ENCODE results near the gene RPL7A.
"Not testable (repeated sequence)": the region's sequence is repeated elsewhere in the genome, so short reads cannot be mapped to it uniquely, and the experiment has no call there.

RPL7A gene

DNA sequence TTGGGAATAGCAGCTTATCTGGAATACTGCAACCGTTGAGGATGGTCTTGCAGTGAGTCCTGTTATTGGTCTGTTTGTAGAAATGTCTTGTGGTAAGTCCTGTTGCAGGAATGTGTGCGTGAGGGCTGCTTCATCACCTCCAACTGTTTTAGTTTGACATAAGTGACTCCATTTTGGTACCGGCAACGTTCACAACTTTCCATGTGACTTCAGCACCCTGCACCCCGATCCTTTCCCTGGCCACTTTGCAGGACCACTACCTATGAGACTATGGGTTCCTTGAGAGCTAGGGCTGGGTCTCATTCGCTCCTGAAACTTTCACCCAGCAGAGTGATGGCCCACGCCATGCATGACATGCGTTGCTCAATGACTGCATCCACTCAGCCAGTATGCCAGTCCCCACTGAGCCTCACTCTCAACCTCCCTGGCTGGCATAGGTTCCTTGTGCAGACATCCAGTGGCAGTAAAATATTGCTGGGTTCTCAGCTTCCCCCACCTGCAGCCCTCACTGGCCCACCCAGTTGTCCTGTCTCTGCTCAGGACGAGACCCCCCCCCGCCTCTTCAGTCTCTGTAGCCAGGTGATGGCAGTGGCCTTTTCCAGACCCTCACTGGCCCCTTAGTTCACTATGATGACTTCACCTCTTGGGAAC lies 20.1 kb upstream of the RPL7A start:
- DNase-seq (ENCODE audit: low read depth): no peak

DNA sequence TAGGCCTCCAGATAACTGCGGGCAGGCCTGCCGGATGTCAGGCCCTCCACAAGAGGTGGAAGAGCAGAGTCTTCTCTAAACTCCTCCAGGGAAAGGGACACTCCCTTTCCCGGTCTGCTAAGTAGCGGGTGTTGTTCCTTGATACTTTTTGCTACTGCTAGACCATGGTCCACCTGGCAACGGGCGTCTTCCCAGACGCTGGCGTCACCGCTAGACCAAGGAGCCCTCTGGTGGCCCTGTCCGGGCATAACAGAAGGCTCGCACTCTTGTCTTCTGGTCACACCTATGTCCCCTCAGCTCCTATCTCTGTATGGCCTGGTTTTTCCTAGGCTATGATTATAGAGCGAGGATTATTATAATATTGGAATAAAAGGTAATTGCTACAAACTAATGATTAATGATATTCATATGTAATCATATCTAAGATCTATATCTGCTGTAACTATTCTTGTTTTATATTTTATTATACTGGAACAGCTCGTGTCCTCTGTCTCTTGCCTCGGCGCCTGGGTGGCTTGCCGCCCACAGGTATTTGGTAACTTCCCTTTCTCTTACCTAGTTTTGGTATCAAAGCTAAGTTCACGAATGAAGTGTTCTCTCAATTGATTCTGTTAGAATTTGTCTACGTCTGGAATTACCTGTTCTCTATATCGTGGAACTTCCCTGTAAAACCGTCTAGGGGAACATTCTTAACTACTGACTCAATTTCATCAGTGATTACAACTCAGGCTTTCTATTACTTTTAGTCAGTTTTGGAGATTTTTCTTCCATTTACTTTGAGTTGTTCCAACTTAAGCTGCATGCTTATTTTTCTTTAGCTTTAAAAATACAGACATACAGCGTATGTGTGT lies 18.5 kb upstream of the RPL7A start:
- DNase-seq (ENCODE audit: low read depth): not testable (repeated sequence)

DNA sequence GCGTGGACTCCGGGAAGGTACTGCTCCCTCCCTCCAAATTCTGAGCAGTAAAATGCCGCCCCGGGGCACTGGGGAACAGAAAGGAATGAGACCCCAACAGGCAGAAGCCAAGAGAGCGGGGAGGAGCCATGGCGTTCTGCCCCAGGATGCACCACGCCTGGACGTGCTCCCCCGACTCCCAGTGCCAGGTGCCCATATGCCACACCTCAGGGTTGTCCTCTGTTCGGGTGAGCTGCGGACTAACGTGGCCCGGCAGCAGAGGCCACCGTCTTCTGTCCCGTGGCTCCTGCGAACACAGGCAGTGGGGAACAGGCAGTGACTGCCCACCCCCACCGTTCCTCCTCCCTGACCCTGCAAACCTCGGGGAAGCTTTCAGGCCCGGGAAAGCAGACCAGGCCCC lies 16.8 kb upstream of the RPL7A start:
- DNase-seq (ENCODE audit: low read depth): no peak

DNA sequence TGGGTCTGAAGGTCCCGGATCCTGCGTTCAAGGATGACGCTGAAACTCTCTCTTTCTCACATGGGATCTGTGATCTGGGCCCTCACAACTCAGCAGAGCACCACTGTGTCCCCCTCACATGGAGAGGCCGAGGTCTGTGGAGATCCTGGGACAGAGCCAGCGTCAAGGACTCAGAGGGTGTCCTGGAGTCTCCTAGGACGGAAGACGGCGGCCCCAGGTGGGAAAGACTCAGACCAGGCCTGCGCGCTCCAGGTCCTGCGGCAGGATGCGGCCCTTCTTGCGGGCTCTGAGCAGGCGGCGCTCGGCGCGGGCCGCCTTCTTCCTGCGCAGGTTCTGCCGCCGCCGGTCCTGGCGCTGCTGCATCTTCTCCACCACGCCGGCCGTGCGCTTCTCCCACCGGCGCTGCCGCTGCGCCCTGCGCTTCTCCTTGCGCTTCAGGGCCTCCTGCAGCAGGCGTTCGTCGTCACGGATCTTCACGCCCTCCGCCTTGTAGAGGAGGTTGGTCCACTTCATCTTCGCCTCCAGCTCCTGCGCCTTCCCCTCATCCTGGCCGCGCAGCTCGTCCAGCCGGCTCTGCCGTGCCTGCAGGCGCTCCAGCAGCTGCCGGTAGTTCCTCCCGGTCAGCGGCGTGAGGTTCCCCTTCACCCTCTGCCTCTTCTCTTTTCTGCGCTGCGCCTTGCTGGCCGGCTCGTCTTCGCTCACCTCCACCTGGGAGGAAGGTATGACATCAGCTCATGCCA lies 16.2 kb upstream of the RPL7A start:
- DNase-seq (ENCODE audit: low read depth): no peak

DNA sequence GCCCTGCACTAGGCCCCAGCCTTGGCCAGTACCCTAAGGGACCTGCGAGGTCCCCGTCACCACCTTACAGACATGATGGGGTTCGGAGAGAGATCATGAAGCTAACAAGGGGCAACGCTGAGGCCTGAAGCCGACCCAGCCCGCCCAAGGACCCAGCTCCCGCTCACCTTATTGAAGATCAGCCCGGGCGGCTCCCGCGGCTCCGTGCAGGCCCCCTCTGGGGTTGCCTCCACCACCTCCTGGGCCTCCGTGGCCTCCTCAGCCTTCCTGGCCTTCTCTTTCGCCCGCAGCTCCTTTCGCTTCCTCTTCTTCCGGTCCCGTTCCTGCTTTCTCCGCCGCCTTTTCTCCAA lies 15.7 kb upstream of the RPL7A start:
- no peak for DNase-seq (ENCODE audit: low read depth)

DNA sequence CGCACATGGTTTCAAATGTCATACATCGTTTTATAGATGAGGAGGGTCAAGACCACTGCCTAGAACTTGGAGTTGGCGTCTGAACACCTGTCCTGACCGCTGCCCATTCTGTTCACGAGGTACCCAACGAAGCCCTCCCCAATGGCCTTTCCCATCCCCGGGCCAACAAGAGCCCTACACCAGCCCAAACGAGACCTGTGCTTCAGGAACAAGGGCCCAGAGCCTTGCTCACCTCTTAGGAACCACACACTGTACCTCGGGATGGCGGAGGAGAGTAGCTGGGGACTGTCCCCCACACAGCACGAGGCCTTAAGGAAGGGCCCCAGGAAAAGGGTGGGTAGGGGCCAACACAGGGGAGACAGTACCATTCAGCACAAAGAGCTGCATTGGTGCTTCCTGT lies 15.0 kb upstream of the RPL7A start:
- no peak for DNase-seq (ENCODE audit: low read depth)

DNA sequence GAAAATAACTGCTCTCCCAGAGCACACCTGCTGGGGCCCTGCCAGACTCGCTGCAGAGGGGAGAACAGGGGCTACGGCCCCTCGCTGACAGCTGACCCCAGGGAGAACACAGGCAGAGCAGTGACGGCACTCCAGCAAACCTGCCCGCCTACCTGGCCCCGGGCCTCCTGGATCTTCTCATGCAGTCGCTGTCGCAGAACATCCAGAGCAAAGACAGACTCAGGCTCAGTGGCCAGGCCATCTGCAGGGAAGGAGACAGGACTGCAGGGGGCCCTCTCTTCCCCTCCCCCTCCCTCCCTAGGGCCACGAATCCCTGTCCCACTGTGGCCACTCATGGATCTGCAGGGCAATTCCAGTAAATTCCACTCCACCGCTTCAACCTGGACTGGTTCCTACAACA lies 14.5 kb upstream of the RPL7A start:
- no peak for DNase-seq (ENCODE audit: low read depth)

DNA sequence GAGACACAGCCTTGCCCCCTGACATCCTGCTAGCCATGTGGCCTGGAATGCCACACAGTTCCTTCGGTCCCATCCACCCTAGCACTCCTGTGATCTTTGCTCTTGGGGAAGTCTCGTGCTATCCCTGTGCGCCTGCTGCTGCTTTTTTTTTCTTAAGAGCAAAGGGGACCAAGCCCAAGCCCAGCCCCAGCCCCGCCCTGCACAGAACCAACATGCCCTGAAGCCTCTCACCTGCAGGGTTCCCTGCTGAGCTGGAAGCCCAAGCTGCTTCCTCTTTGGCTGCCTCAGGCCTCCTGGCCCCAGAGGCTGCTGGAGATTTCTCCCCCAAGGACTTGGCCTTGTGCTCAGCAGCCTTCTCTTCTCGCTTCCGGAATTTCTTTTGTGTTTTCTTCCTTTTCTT lies 13.9 kb upstream of the RPL7A start:
- no peak for DNase-seq (ENCODE audit: low read depth)

DNA sequence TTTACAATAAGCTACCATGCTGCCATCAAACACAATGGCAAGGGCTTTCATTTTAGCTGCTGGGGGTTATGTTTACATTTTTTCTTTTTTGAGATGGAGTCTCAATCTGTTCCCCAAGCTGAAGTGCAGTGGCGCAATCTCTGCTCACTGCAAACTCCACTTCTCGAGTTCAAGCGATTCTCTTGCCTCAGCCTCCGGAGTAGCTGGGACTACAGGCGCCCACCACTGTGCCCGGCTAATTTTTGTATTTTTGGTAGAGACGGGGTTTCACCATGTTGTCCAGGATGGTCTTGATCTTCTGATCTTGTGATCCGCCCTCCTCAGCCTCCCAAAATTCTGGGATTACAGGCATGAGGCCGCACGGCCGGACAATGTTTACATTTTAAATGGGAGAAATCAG lies 13.1 kb upstream of the RPL7A start:
- DNase-seq (ENCODE audit: low read depth): not testable (repeated sequence)

DNA sequence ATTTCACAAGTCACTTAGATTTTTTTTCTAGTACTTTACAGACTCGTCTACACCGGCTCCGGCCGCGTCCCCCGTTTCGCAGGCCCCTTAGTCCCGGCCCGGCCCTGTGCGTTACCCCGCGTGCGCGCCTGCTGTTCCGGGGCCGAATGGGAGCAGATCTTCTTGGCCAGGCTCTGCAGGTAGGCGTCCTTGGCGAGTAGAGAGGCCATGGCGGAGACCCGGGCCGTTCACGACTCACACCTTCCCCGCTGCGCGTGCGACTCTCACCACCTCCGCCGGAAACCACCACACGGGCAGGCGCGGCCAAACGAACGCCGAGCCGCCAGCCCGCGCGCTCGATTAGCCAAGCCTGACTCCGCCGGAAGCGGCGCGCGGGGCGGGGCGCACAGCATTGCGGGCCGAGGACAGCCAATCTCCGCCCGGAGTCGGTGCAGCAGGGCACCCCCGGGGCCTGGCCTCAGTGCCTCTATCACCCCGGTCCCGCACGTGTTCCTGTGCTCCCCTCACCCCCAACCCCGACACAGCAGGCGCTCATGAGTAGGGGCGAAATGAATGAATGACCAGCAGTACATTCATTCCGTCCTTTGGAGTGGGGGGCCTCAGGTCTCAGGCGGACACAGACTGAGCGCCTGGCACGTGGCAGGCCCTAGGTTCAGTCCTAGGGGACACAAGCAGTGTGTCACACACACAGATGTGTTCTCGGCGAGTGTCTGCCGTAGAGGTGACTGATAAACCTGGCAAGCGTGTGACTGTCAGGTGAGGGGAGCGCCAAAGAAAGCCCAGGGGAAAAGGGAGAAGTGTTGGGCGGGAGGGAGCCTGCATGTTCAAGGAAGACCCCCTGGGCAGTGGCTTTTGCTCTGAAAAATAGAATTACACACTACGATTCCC lies 11.8 kb upstream of the RPL7A start, which contains the start of gene SURF6:
SURF6 (minus strand) TSS at position 265 of the 888 bp plus-strand sequence; CDS start at position 209, 56 bp downstream.
- no peak for DNase-seq (ENCODE audit: low read depth)

DNA sequence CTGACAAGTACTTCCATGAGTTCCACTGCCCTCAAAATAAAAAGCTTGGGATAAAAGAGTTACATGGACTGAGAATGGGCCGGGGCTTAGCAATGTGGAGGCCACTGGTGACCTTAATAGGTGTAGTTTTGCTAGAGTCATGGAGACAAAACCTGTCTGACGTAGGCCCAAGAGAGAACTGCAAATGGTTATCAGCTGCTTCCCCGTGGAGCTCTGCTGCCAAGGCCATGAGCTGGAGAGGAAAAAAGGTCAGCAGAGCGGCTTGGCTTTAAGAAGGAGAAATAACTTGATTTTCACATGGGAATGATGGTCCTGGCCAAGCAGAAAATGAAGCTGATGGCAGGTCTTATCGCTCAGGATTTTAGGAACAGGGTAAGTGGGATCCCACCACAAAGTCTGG lies 8.4 kb upstream of the RPL7A start:
- DNase-seq (ENCODE audit: low read depth): no peak

DNA sequence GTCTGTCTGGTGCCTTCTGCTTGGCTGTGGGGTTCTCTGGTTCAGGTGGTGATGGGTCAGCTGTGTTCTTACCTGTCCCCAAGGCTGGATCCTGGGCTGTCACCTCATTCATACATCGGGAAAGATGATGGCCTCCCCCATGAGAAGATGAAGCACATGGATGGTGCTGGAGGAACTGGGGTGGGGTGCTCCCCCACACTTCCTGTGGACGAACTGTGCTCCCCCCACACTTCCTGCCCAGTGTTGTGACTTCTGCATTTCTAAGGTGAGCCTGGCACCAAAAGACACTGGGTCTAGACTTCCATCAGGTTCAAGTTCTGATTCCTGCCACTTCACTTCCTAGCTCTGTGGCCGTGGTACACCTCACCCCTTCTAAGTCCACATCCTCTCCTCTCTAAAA lies 7.8 kb upstream of the RPL7A start:
- DNase-seq (ENCODE audit: low read depth): no peak

DNA sequence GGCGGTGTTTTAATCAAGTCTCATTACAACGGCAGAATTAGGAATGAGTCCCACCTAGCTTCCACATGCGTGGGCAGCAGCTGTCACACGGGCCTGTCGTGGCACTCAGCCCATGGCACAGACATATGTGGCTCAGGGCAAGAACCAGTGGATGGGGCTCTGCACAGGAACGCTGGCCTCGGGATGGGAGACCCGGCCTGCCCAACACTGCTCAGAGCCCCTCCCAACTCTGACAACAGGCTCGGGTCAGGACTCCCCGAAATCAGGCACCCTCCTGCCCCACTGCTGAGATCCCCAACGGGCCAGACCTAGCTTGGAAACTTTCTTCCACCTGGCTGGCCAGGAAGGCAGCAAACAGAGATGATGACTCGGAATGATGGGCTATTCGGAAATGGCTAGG lies 7.1 kb upstream of the RPL7A start:
- DNase-seq (ENCODE audit: low read depth): no peak

DNA sequence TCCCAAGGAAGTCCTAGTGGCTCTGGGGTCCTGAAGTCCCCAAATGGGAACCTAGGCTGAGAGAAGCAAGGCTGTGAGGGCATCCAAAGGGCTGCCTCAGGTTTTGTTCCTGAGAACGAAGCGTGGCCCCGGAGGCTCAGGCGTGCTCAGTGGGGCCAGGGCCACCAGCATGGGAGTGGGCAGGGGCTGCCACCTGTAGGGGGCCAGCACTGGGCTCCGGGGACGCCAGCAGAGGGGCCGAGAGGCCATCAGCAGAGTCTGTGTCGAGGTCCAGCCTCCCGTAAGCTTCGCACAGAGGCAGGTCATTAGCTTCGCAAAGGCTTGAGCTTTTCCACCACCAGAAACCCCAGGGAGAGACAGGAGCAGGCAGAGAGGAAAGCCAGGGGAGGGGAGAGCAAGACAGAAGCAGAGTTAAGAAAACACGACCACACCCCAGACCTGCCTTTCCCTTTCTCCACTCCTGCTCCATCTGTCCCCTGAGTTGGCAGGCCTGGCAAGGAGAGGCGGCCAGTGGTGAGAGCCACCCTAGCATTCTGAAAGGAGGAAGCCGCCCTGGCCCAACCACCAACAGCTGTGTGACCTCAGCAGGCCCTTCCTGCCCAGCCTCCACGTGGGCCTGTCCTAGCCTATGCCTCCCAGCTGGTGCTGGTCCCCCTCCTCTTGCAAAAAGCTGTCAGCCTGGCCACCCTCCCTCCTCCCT lies 6.5 kb upstream of the RPL7A start:
- no peak for DNase-seq (ENCODE audit: low read depth)

DNA sequence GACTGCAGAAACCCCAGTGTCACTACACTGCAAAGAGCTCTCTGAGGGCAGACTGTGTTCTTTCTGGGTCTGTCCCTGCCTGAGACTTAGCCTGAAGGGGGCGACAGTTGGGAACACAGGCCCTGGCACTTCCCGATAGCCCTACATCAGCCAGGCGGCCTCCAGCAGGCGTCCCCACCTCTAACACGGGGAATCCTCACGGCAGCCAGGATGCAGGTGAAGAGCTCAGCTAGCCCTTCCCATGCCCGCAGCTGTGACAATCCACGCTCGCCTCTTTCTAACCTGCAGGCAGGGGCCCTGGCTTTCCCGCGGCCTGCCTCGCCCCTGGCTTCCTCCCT lies 6.0 kb upstream of the RPL7A start:
- DNase-seq (ENCODE audit: low read depth): no peak

DNA sequence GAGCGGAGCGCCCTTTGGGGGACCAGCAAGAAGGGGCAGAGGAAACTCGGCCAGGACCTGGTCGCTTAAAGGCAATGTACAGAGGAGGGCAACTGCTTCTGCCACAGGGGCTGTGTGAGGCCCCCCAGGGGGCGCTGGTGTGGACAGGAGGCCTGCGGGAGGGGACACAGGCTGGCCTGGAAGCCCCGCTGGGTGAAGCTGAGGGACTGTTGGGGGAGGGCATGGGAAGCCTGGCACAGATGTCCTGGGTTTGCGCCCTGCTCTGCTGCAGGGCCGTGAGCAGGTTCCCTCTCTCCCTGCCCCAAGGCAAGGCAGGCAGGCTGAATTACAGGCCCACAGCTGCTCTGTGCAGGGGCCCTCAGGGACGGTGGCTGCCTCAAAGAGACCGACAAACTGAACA lies 5.4 kb upstream of the RPL7A start:
- DNase-seq (ENCODE audit: low read depth): no peak

DNA sequence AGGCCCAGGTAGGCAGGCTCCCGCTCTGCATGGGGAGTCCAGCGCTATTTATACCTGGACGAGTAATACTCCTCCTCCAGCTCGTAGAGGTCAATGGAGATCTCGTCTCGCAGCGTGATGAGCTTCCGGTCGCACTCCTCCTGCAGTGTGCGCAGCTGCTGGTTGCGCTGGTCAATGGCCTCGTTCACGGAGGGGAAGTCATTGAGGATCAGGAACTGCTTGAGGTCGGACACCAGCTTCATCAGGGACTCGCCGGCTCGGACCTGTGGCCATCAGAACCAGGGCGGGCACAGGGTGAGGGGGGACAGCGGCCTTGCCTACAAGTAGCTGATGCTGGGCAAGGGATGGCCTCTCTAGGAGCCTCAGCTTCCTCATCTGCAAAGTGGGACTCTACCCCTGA lies 3.9 kb upstream of the RPL7A start:
- DNase-seq (ENCODE audit: low read depth): no peak

DNA sequence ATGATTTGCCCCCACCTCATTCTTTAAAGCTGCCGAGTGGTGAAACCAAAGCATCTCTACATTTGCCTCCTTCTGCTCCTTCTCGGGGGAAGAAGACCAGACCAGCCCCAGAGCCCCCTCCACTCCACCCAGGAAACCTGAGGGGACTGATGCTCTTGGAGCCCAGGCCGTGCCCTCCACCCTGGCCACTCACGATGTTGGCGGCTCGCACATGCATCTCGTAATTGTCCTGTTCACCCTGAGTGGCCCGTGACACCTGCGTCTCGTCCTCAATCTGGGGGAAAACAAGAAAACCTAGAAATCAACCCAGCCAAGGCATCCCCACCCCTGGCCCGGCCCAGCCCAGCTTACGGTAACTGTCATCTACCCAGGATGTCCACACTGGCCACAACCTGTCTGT lies 3.0 kb upstream of the RPL7A start:
- no peak for DNase-seq (ENCODE audit: low read depth)

DNA sequence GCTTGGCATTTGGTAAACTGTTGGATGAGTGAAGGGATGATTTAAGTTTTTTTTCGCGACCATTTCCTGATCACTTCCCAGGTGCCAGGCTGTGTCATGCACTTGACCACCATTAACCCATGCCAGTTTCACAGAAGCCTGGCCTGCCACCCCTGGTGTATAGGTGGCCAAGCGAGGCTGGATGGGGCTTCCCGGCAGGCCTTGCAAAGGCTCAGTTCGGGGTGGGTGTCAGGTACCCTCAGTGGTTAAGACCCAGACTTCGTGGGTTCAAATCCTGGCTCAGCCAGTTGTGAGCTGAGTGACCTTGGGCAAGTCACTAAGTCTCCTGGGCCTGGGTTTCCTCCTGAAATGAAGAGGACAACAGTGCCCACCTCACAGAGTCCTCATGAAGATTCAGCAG lies 2.4 kb upstream of the RPL7A start:
- no peak for DNase-seq (ENCODE audit: low read depth)

DNA sequence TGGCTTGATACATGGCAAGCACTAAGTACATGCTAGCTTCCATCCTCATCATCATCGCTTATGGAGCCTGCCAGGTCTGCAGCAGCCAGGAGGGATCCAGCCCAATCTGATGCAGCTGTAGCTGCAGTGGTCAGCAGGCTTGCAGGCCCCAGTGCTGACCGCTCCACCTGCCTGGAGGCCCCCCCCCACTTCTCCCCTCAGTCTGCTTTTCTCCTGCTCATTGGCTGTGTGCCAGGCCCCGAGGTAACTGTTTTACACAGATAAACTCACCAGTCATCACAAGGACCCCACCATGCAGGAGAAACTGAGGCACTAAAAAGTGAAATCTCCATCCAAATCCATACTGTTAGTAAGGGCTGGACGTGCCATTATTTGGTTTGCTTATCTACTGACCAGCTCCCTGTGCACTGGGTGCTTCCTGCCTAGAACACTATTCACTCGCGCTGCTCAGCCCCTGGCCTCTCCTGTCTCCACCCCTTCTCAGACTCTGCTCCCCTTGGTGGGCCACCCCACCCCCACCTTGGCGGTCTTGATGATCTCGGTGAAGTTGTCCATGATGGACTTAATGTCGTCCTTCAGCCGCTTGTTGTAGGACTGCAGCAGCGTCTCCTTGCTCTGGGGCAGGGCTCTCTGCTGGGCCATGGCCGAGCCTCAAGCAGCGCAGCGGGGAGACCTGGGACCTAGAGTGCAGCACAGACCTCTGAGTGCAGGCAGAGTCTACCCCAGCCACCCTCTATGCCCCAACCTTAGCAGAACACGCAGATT lies 1.8 kb upstream of the RPL7A start:
- no peak for DNase-seq (ENCODE audit: low read depth)

DNA sequence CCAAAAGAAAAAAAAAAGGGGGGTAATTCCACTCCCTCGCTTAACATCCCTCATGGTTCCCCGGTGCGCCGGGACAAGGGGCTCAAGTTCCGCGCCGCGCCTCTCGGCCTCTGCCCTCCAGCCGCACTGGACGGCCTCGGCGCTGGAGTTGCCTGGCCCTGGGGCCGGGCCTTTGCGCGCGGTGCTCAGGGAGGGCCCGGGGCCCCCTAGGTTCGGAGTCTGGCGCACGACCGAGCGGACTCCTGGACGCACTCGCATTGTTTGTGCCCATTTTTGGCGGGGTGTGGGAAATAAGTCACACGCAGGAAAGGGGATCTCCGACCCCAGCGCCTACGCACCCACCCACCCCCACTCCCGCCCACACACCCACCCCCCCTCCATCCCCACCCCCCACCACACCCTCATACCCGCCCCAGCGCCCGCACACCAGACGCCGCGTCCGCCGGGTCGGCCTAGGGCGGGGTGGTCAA lies 468 bp upstream of the RPL7A start:
- DNase-seq (ENCODE audit: low read depth): no peak
